Inferior parietal cortex (tissue), 1 donor: ENCODE data around the gene SMG6.

Experiments
- DNase-seq: peaks from one replicate; pipeline ENCODE4 v3.0.0-alpha.2; 2016; ENCODE audit errors: extremely low spot score

SMG6 gene

GRCh38 chr17:2049333-2050299 is 254.0 kb downstream of the SMG6 start:
- no peak for DNase-seq

- no peak for DNase-seq
Measured at GRCh38 chr17:2048805-2049204, 254.8 kb downstream of the SMG6 start.

DNA sequence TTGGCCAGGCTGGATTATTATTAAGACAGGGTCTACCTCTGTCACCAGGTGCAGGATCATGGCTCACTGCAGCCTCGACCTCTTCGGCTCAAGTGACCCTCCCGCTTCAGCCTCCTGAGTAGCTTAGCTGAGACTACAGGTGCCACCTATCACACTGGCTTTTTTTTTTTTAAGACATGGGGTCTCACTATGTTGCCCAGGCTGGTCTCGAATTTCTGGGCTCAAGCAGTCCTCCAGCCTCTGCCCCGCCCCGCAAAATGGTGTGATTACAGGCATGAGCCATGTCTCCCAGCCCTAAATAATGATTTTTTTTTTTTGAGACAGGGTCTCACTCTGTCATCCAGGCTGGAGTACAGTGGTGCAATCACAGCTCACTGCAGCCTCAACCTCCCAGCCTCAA is 256.0 kb downstream of the SMG6 start:
- DNase-seq: no peak

DNA sequence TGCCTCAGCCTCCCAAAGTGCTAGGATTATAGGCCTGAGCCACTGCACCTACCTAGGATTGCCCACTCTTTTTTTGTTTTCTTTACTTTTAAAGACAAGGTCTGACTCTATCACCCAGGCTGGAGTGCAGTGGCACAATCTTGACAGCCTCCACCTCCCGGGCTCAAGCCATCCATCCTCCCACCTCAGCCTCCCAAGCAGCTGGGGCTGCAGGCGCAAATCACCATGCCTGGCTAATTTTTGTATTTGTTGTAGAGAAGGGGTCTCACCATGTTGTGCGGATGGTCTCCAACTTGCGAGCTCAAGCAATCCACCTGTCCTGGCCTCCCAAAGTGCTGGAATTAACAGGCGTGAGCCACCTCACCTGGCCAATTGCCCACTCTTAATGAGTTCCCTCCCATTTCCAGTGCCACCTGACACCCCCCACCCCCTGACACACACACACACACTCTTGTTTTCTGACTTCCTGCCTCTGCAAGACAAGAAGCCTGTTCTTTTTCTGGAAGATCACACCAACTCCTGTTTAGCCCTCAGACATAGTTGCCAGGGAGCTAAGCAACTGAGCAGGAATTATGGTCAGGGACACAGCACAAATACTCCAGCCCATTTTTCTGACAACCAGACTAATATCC is 259.2 kb downstream of the SMG6 start:
- DNase-seq: no peak

GRCh38 chr17:2043785-2044184 is 259.8 kb downstream of the SMG6 start:
- DNase-seq: no peak

DNA sequence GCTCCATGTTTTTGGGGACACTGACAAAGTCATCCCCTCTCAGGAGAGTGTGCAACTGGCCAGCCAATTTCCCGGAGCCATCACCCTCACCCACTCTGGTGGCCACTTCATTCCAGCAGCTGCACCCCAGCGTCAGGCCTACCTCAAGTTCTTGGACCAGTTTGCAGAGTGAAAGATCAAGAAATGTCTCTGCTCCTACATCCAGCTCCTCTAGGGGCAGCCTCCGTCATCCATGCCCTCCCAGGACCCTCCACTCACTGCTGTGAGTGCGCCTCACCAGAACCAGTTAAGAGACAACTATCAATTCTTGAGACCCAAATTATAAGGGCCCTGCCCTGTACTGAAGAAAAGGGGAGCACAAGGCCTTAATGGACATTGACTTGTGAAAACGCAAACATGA is 260.7 kb downstream of the SMG6 start:
- no peak for DNase-seq

GRCh38 chr17:2042390-2042847 is 261.2 kb downstream of the SMG6 start:
- no peak for DNase-seq

DNA sequence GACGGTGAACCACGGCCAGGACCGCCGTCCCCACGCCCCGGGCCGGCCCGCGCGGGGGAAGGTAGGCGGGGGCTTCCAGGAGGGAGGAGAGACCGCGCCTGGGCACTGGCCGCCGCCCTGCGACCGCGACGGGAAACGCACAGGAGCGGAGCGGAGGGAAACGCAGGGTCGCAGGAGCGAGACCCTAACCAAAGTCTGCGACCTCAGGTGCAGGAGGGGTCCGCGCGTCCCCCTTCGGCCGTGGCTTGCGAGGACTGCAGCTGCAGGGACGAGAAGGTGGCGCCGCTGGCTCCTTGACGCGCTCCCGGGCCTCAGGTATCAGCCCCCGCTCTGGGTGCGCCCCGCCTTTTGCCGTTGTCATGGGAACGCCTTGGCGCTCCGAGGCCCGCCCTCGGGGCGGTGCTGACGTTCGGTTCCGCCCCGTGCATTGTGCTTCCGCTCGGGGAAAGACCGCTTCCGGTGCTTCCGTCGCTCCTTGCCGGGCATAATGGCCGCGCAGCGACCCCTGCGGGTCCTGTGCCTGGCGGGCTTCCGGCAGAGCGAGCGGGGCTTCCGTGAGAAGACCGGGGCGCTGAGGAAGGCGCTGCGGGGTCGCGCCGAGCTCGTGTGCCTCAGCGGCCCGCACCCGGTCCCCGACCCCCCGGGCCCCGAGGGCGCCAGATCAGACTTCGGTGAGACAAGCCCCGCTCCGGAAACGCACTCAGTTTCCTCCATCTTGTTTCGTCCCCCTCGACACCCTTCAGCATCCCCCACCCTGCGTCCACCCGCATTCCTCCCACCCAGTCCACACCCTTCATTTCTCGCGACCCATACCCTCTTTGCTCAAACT is 261.8 kb downstream of the SMG6 start, which contains the start of gene OVCA2:
TSS of gene OVCA2 (plus strand) at position 462 of the 829 bp plus-strand sequence. CDS start at position 488, 26 bp downstream.
- DNase-seq: peak; percentile 96

DNA sequence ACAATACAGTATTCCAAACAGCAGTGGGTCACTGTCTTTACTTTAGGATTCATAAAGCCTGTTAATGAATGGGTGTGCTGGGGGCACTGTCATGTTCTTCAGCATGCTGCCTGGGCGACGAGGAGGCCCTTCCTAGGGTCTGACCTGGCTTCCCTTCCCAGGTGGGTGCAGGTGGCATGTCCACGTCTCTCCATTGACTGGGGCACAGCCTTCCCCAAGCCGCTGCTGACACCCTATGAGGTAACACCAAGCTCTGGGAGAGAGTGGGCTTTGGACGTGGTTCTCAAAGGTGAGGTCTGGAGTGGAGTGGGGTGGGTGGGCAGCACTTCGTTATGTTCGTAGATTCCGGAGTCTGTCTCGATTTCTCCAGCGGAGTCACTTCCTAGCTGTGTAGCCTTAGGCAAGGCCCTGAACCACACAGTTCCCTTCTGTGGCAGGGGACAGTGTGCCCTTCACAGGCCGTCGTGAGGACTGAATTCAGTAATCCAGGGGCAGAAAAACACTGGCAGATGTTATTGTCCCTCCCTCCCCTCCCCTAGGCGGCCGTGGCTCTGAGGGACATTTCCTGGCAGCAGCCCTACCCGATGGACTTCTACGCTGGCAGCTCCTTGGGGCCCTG is 262.5 kb downstream of the SMG6 start:
- DNase-seq: no peak

- DNase-seq: no peak
Measured at GRCh38 chr17:2040219-2040827, 263.3 kb downstream of the SMG6 start.

GRCh38 chr17:2037155-2037554 is 266.4 kb downstream of the SMG6 start:
- DNase-seq: no peak

- DNase-seq: no peak
Measured at GRCh38 chr17:2035541-2036488, 267.8 kb downstream of the SMG6 start.

DNA sequence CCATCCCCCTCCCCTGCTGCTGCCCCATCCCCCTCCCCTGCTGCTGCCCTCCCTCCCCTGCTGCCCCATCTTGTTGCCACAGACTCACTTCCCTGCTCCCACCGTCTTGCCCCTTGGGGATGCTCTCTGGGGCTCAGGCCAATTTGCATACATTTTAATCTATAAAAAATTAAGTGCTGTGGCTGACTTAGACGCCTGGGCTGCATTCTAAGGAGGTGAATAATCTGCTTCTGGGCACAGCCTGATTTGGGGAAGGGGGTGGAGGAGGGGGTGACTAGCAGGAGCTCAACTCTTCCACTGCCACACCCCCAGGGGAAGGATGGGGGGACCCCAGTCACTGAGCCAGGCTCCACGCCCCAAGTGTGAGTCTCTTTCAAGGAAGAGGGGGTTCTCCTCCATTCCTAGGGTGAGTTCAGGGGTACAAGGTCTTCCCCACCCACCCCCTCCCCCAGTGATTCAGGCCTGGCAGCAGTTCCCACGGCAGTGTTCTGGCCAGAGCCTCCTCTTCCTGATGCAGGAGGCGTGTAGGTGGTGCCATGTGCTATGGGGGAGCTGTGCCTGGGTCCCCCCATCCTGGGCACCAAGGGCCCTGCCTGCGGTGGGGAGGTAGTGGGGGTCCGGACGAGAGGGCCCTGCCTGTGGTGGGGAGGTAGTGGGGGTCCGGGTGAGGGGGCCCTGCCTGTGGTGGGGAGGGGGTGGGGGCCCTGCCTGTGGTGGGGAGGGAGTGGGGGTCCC is 268.6 kb downstream of the SMG6 start:
- DNase-seq: no peak

GRCh38 chr17:2034157-2034556 is 269.4 kb downstream of the SMG6 start:
- no peak for DNase-seq

- no peak for DNase-seq
Measured at GRCh38 chr17:2033153-2033552, 270.4 kb downstream of the SMG6 start.

GRCh38 chr17:2030779-2031163 is 272.8 kb downstream of the SMG6 start:
- DNase-seq: no peak

DNA sequence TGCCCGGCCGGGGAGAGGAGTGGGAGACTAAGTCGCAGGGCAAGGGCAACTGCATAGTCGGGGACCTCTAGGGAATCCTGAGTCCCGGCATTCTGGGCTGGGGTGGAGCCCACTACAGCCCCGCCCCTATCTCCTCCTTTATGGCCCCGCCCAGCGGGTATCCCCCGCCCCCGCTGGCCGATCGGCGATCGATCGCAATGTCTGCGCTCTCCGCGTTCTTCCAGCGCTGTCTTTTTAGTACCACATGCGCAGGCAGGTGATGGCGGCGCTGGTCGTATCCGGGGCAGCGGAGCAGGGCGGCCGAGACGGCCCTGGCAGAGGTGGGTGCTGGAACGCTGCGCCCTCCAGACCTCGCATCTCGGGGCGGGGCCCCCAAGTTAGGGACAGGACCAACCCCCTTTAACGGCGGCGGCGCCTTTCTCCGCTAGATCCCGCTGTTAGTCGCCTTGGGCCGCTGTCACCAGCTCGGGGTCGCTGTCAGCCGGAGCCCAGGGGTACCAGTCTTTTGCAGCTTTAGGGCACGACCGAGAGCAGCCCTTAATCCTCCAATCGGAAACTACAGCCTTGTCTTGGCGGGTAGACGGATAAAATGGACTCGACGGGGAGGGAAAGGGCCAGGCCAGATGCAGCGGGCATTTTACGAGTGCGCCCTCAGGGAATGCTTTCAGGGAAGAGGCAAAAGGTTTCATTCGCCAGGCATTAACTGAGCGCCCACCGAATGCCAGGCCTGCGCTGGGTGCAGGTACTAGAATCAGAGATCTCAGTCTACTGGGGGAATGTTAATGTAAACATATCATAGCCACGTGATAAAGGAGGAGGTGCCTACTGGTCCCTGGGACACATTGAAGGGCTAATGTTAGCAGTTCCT is 273.4 kb downstream of the SMG6 start, which contains the start of gene DPH1:
TSS of gene DPH1 (plus strand) at position 243 of the 868 bp plus-strand sequence. CDS start at position 260, 17 bp downstream.
- DNase-seq: peak; percentile 85

- no peak for DNase-seq
Measured at GRCh38 chr17:2028737-2029136, 274.8 kb downstream of the SMG6 start.
